Glutamatergic neuron (in vitro differentiated cells): ENCODE data around the gene PAGR1. TPM values are rescaled to one million over a fixed set of nuclear protein-coding genes. Genes with fewer than 3 reads are reported as not detected.

Source experiments
- DNase-seq: peaks from one replicate; pipeline ENCODE4 v3.0.0; 2022
- H3K27ac Mint-ChIP-seq: one replicate; pipeline ENCODE4 v1.8.0; 2020; ENCODE audit warnings: mild to moderate bottlenecking, mixed read lengths, inconsistent platforms; ENCODE audit not compliant: unreplicated experiment
- H3K27me3 Mint-ChIP-seq: one replicate; pipeline ENCODE4 v1.8.0; 2020; ENCODE audit warnings: mild to moderate bottlenecking, moderate library complexity, mixed read lengths, inconsistent platforms; ENCODE audit not compliant: unreplicated experiment
- H3K36me3 Mint-ChIP-seq: one replicate; pipeline ENCODE4 v1.8.0; 2020; ENCODE audit warnings: mild to moderate bottlenecking, mixed read lengths, inconsistent platforms; ENCODE audit not compliant: unreplicated experiment
- H3K4me1 Mint-ChIP-seq: one replicate; pipeline ENCODE4 v1.8.0; 2020; ENCODE audit warnings: mild to moderate bottlenecking, low read depth, mixed read lengths, inconsistent platforms; ENCODE audit not compliant: unreplicated experiment
- H3K4me3 Mint-ChIP-seq: one replicate; pipeline ENCODE4 v1.8.0; 2020; ENCODE audit warnings: mild to moderate bottlenecking, mixed read lengths, inconsistent platforms; ENCODE audit not compliant: unreplicated experiment
- H3K9me3 Mint-ChIP-seq: one replicate; pipeline ENCODE4 v1.8.0; 2020; ENCODE audit warnings: mild to moderate bottlenecking, moderate library complexity, mixed read lengths, inconsistent platforms; ENCODE audit not compliant: unreplicated experiment
- CTCF ChIP-seq: fragments of 200-600 bp; sonication (generic); IDR thresholded peaks from one replicate; pipeline ENCODE4 v1.5.0; 2021; ENCODE audit not compliant: partially characterized antibody, unreplicated experiment
- total RNA-seq: library from RNA; stranded (reverse); fragmentation: NEBNext Ultra II Directional; extraction: Animal tissue kit (Norgen Biotek cat#: 25700); gene quantifications from one replicate; pipeline ENCODE4 v1.2.1, GENCODE V29; 2021; ENCODE audit not compliant: unreplicated experiment

PAGR1 gene
- total RNA-seq, 1 donor from 2014 or later: 110 TPM

GRCh38 chr16:29815032-29815721 is 775 bp upstream of the PAGR1 start:
- no peak for DNase-seq
- Mint-ChIP-seq H3K27ac (peak overlapping the region; percentile 93), H3K4me1 (peaks cover 34% of the 10 kb centered on the region), H3K9me3 (peaks cover 21% of the 10 kb centered on the region), H3K36me3 (no peaks in the 10 kb centered on the region), H3K4me3 (peak overlapping the region; percentile 98), H3K27me3 (peaks cover 26% of the 10 kb centered on the region)
- TF ChIP-seq CTCF: no peak

GRCh38 chr16:29816694-29817441 is 916 bp downstream of the PAGR1 start:
- peak overlapping the region; percentile 59 for H3K27ac Mint-ChIP-seq
- H3K36me3 Mint-ChIP-seq: no peaks in the 10 kb centered on the region
- H3K9me3 Mint-ChIP-seq: peaks cover 18% of the 10 kb centered on the region
- peaks cover 23% of the 10 kb centered on the region for H3K27me3 Mint-ChIP-seq
- peak; percentile 52 for DNase-seq
- peak overlapping the region; percentile 98 for H3K4me3 Mint-ChIP-seq
- H3K4me1 Mint-ChIP-seq: peaks cover 40% of the 10 kb centered on the region
- TF ChIP-seq CTCF: no peak

GRCh38 chr16:29818082-29818481 is 2.1 kb downstream of the PAGR1 start:
- peaks cover 23% of the 10 kb centered on the region for H3K27me3 Mint-ChIP-seq
- H3K36me3 Mint-ChIP-seq: no peaks in the 10 kb centered on the region
- TF ChIP-seq CTCF: no peak
- H3K27ac Mint-ChIP-seq: no peak overlapping the region
- H3K9me3 Mint-ChIP-seq: peaks cover 20% of the 10 kb centered on the region
- peak overlapping the region; percentile 74 for H3K4me3 Mint-ChIP-seq
- H3K4me1 Mint-ChIP-seq: peaks cover 39% of the 10 kb centered on the region
- no peak for DNase-seq

- no peak for DNase-seq
- H3K4me3 Mint-ChIP-seq: peak overlapping the region; percentile 91
- peak overlapping the region; percentile 93 for H3K27ac Mint-ChIP-seq
- peaks cover 33% of the 10 kb centered on the region for H3K4me1 Mint-ChIP-seq
- peaks cover 16% of the 10 kb centered on the region for H3K9me3 Mint-ChIP-seq
- no peaks in the 10 kb centered on the region for H3K36me3 Mint-ChIP-seq
- no peak for TF ChIP-seq CTCF
- peaks cover 19% of the 10 kb centered on the region for H3K27me3 Mint-ChIP-seq
These were observed 3.6 kb downstream of the PAGR1 start for GRCh38 chr16:29819506-29819905.

GRCh38 chr16:29820271-29820701 is 4.3 kb downstream of the PAGR1 start, which contains the start of gene MVP:
Gene MVP (plus strand): TSS chr16:29820462. CDS start chr16:29830550, 10,088 bp downstream.
- H3K36me3 Mint-ChIP-seq: no peaks in the 10 kb centered on the region
- peak; percentile 57 for DNase-seq
- H3K9me3 Mint-ChIP-seq: peaks cover 15% of the 10 kb centered on the region
- peaks cover 18% of the 10 kb centered on the region for H3K27me3 Mint-ChIP-seq
- peaks cover 33% of the 10 kb centered on the region for H3K4me1 Mint-ChIP-seq
- no peak for TF ChIP-seq CTCF
- peak within 1 kb of the TSS; percentile 93 for H3K27ac Mint-ChIP-seq
- H3K4me3 Mint-ChIP-seq: peak within 1 kb of the TSS; percentile 91
